ENCODE data around the gene BCAS3.
A peak's percentile ranks its signal among the peaks of the same experiment; 100 is the strongest.

The BCAS3 gene

DNA sequence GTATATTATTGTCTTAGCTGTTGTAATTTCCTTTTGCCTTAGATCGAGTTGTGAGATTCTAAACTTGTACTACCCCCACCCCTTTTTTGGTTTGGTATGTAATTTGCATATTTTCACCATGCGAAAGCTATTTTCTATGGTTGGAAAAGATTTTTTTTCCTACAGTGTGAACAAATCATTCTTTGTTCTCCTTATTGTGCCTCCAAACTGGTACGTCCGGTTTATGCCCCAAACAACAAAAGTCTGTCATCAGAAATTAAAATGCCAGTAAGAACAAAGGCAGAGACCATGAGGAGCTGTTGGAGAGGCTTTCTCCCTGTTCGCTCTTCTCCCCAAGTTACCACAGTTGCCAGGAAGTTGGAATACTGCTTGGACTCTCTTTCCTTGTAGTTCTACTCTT is 66.1 kb downstream of the BCAS3 start:
- H3K4me3 ChIP-seq, result peak overlapping the region; percentile 55
- TF ChIP-seq, protein P1, sequence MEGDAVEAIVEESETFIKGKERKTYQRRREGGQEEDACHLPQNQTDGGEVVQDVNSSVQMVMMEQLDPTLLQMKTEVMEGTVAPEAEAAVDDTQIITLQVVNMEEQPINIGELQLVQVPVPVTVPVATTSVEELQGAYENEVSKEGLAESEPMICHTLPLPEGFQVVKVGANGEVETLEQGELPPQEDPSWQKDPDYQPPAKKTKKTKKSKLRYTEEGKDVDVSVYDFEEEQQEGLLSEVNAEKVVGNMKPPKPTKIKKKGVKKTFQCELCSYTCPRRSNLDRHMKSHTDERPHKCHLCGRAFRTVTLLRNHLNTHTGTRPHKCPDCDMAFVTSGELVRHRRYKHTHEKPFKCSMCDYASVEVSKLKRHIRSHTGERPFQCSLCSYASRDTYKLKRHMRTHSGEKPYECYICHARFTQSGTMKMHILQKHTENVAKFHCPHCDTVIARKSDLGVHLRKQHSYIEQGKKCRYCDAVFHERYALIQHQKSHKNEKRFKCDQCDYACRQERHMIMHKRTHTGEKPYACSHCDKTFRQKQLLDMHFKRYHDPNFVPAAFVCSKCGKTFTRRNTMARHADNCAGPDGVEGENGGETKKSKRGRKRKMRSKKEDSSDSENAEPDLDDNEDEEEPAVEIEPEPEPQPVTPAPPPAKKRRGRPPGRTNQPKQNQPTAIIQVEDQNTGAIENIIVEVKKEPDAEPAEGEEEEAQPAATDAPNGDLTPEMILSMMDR (IDR thresholded peaks at IDR 0.05), result no peak
- peak overlapping the region in 1 of 2 donors; percentile 62 for H3K27ac ChIP-seq
- DNase-seq (ENCODE audit: low spot score), result no peak

DNA sequence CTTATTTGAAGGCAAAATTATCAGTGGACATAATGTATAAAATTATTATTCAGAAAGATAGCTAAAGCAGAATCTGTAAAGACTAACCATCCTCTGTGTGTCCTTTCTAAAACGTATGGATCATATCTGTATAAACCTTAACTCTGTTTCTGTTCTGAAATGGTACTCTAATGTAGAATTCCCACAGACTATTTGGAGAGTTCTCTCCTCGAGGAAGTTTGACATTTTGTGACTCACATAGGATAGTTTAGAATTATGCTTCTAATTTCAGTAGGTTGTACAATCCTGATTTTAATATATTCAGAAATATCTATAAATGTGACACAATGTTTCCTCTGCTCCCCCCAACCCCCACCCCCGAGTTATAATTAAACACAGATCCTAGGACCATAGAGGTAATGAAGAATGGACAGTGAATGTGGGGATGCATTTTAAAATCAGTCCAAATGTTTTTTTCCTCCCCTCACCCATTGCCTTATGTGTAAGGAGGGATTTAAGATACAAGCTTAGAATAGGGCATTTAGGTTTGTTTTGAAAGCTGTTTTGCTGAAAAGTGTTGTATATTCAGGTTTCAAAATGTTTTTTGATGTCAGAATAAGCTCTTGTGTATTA is 66.8 kb downstream of the BCAS3 start:
- Histone ChIP-seq H3K4me3 (peak overlapping the region; percentile 55), H3K27ac (peak overlapping the region in 1 of 2 donors; percentile 62)
- TF ChIP-seq, protein P1 (IDR thresholded peaks at IDR 0.05), result no peak
- no peak for DNase-seq (ENCODE audit: low spot score)

DNA sequence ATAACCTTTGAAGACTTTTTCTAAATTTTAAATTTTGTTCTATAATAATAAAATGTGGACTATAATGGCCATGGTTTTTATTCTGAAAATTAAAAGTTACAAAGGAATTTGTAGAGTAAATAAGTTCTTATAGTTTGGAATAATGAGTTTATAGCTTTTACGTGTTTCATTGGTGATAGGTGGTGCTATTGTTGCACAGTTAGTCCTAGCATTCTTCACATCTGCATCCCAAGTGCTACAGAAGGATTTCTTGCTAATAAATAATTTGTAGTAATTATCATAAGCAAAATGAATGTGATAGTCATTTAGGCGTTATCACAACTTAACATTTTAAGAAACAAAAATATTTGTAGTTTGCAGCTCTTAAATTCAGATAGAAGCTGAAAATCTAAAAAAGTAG is 67.9 kb downstream of the BCAS3 start:
- TF ChIP-seq, protein P1 (IDR thresholded peaks at IDR 0.05), result no peak
- DNase-seq (ENCODE audit: low spot score), result no peak
- Histone ChIP-seq H3K4me3 (no peak overlapping the region), H3K27ac (no peak overlapping the region)

DNA sequence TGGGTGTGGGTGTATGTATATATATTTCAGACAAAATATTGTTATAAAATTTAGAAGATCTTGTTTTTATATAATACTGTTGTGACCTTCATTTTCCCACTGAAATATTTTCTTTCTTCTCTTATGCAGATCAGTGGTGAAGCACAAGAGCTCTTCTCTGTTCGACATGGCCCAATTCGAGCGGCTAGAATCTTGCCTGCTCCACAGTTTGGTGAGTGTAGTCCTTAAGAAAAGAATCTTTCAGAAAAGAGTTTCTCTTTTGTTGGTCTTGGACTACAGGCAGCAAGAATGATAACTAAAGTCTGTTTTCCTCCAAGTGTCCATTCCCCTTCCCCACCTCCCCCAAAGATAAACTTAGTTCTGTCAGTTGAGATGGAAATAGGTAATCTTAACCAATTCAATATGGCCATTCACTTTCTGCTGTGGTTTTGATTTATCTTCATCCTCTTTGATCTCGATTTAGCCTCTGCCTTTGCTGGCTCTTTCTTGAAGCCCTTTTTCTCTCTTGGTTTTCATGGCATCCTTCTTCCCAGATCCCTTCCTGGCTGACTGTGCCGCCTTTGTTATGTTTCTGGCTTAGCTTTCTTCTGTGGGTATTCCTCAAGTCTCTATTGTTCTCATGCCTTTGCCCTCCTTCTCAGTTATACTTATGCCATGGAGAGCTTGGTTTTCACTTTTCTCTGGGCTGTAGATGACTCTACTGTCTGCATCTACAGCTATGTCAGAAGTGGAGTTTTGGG is 69.6 kb downstream of the BCAS3 start:
- H3K27ac ChIP-seq, result no peak overlapping the region
- TF ChIP-seq, protein P1 (IDR thresholded peaks at IDR 0.05), result no peak
- no peak overlapping the region for H3K4me3 ChIP-seq
- no peak for DNase-seq (ENCODE audit: low spot score)

DNA sequence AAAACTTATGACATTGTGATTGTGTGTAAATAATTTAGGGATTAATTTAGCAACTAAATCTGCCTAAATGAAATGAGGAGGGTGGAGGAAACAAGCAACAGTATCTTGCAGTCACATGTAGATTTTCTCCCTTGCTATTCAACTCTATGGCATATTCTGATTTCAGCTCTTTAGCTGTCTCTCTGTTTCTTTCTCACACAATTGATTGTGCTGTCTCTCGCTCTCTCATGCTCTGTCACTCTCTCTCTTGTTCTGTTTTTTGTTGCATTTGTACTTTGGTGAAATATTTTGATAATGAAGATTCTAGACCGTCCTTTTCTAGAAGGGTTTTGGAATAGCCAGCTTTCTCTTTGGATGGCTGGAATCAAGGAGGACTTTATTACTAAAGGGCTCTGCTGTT is 70.6 kb downstream of the BCAS3 start:
- Histone ChIP-seq H3K4me3 (no peak overlapping the region), H3K27ac (no peak overlapping the region)
- no peak for DNase-seq (ENCODE audit: low spot score)
- TF ChIP-seq, protein P1 (IDR thresholded peaks at IDR 0.05), result no peak

DNA sequence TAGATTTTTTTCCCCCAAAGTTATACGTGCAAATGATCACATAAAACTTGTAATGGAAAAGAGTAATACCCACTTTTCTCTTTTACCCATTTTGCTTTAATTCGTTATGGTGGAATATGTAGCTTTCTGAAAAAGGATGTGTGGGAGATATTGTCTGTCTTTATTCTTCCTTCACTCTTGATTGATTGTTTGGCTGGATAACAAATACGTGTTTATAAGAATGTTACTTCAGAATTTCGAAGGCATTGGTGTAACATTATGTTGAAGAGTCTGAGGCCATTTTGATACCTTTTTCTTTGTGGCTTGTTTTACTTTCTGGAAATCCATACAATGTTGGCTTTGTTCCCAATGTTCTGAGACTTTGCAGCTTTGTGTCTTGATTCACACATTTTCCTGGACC is 71.4 kb downstream of the BCAS3 start:
- Histone ChIP-seq H3K27ac (no peak overlapping the region), H3K4me3 (no peak overlapping the region)
- no peak for DNase-seq (ENCODE audit: low spot score)
- TF ChIP-seq, protein P1 (IDR thresholded peaks at IDR 0.05), result no peak

DNA sequence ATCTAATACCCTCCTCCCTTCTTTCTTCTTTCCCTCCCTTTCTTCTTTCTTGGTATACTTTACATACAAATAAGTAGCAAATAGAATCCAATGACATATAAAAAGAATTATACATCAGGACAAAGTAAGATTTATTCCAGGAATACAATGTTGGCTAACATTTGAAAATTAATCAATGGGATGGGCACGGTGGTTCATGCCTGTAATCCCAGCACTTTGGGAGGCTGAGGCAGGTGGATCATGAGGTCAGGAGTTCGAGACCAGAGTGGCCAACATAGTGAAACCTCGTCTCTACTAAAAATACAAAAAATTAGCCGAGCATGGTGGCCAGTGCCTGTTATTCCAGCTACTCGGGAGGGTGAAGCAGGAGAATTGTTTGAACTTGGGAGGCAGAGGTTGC is 72.1 kb downstream of the BCAS3 start:
- TF ChIP-seq, protein P1 (IDR thresholded peaks at IDR 0.05), result no peak
- Histone ChIP-seq H3K27ac (no peak overlapping the region), H3K4me3 (no peak overlapping the region)
- no peak for DNase-seq (ENCODE audit: low spot score)
